Sigmoid colon (tissue), 7 donors: ENCODE results near the gene CDK13. TPM values are rescaled to one million over a fixed set of nuclear protein-coding genes. Genes with fewer than 3 reads are reported as not detected.

Experiments used
- DNase-seq: peaks from one replicate; pipeline ENCODE4 v3.0.0-alpha.2; 2019
- H3K27ac ChIP-seq, 4 donors: fragments of 200-600 bp; sonication (generic); one replicate each; pipeline ENCODE4 v1.5.1; 2016 to 2019; ENCODE audit warnings: mild to moderate bottlenecking in 1 of 4
- H3K27me3 ChIP-seq, 3 donors: fragments of 200-600 bp; sonication (generic); one replicate each; pipeline ENCODE4 v1.5.1; 2019; ENCODE audit warnings: mild to moderate bottlenecking in 1 of 3
- H3K36me3 ChIP-seq, 4 donors: fragments of 200-600 bp; sonication (generic); one replicate each; pipeline ENCODE4 v1.5.1; 2016 to 2019
- H3K4me1 ChIP-seq, 4 donors: fragments of 200-600 bp; sonication (generic); one replicate each; pipeline ENCODE4 v1.5.1; 2017 to 2019
- H3K4me3 ChIP-seq, 4 donors: fragments of 200-600 bp; sonication (generic); one replicate each; pipeline ENCODE4 v1.5.1; 2017 to 2019; ENCODE audit warnings: mild to moderate bottlenecking in 2 of 4, moderate library complexity in 1 of 4
- H3K9me3 ChIP-seq, 4 donors: fragments of 200-600 bp in 3 of 4; sonication (generic) in 3 of 4; one replicate each; pipeline versions ENCODE4 v1.5.1 to v1.6.1; 2013 to 2019
- EP300 ChIP-seq, 4 donors: sonication (generic); formaldehyde crosslinking; IDR thresholded peaks; one replicate each; pipeline ENCODE4 v1.6.1; 2017; ENCODE audit warnings: antibody characterized with exemption in 4 of 4
- POLR2A ChIP-seq, 2 donors: fragments of 450-650 bp; IDR thresholded peaks; one replicate each; pipeline ENCODE4 v1.6.1; 2016; ENCODE audit warnings: antibody characterized with exemption in 2 of 2, mild to moderate bottlenecking in 2 of 2, moderate library complexity in 2 of 2
- POLR2AphosphoS5 ChIP-seq, 4 donors: sonication (generic); formaldehyde crosslinking; IDR thresholded peaks; one replicate each; pipeline ENCODE4 v1.6.1; 2017; ENCODE audit warnings: antibody characterized with exemption in 4 of 4
- WGBS, 2 donors: extraction: QIAGEN DNeasy Blood & Tissue Kit; methylation state at CpG; one replicate each; pipeline ENCODE4 v1.1.7; 2013; 5-methylcytosine and 5-hydroxymethylcytosine counted together
- intact Hi-C: fragments of 100-400 bp; cut with DNase I; formaldehyde crosslinking; loops from one replicate; pipeline ENCODE4 v1.15.1; 2023
- polyA plus RNA-seq, 3 donors: library from polyadenylated mRNA; stranded (reverse); fragments of 200-250 nt; gene quantifications; one replicate each; pipeline ENCODE4 v1.2.3, GENCODE V29; 2013
- total RNA-seq, 4 donors: library from RNA; depleted of rRNA; stranded (reverse); fragments of >200 nt; gene quantifications; one replicate each; pipeline ENCODE4 v1.1.0, GENCODE V29; 2016
- TF ChIP-seq, protein P1 (sequence below), 4 experiments: fragments of 450-650 bp in 3 of 4; fragments of 200-600 bp in 1 of 4; IDR thresholded peaks; one replicate each; pipeline ENCODE4 v1.5.1; 2016 to 2019; ENCODE audit warnings: antibody characterized with exemption in 4 of 4, mild to moderate bottlenecking in 3 of 4, moderate library complexity in 2 of 4
- donor health status: healthy with polysubstance abuse.
- donor health status: Bipolar disorder and iron deficiency.
- donor health status: healthy.

CDK13 gene
- total and polyA plus RNA-seq, 7 donors = 8.4 to 80.0 (median 63.8) TPM

DNA sequence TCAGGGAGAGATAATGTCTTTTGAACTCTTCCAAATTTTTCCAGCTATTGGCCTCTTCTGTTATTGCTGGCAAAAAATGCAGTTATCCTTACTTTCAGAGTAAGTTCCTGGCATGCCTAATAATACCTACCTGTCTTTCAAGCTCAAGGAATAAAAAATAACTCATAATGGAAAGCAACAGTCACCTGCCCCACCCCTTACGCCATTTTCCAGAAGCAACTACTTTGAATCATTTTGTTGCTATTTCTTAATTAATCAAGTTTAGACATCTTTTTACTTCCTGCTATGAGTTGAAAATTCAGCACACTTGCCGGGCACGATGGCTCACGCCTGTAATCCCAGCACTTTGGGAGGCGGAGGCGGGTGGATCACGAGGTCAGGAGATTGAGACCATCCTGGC is 23.0 kb upstream of the CDK13 start:
- Histone ChIP-seq H3K9me3 (no peaks in the 10 kb centered on the region), H3K4me1 (no peaks in the 10 kb centered on the region), H3K36me3 (no peaks in the 10 kb centered on the region), H3K4me3 (no peak overlapping the region), H3K27me3 (no peaks in the 10 kb centered on the region), H3K27ac (no peak overlapping the region)
- intact Hi-C loops = no loop called here
- TF ChIP-seq POLR2AphosphoS5 (IDR thresholded peaks at IDR 0.05) (no peak), EP300 (IDR thresholded peaks at IDR 0.05) (no peak), POLR2A (IDR thresholded peaks at IDR 0.05) (no peak)
- TF ChIP-seq, protein P1, sequence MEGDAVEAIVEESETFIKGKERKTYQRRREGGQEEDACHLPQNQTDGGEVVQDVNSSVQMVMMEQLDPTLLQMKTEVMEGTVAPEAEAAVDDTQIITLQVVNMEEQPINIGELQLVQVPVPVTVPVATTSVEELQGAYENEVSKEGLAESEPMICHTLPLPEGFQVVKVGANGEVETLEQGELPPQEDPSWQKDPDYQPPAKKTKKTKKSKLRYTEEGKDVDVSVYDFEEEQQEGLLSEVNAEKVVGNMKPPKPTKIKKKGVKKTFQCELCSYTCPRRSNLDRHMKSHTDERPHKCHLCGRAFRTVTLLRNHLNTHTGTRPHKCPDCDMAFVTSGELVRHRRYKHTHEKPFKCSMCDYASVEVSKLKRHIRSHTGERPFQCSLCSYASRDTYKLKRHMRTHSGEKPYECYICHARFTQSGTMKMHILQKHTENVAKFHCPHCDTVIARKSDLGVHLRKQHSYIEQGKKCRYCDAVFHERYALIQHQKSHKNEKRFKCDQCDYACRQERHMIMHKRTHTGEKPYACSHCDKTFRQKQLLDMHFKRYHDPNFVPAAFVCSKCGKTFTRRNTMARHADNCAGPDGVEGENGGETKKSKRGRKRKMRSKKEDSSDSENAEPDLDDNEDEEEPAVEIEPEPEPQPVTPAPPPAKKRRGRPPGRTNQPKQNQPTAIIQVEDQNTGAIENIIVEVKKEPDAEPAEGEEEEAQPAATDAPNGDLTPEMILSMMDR (IDR thresholded peaks at IDR 0.05) = no peak
- no peak for DNase-seq
- 94 to 96% methylated on average over 7 of the region's 7 CpGs for WGBS, 2 donors

DNA sequence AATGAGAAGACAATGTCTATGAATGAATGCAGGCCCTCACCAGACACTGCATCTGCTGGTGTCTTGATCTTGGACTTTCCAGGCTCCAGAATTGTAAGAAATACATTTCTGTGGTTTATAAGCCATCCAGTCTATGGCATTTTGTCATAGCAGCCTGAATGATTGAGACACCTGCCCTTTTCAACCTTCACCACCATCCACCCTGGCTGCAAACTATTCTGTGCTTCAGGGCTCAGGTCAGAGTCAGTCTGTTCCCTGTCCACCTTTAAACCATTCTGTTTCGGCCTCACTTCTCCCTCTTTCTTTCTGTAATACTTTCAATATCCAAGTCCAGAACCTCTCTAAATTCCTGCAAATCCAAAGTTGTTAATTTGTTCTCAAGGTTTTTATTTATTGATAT is 15.9 kb upstream of the CDK13 start:
- DNase-seq = no peak
- Histone ChIP-seq H3K4me3 (no peak overlapping the region), H3K4me1 (no peaks in the 10 kb centered on the region), H3K27me3 (no peaks in the 10 kb centered on the region), H3K27ac (no peak overlapping the region), H3K36me3 (no peaks in the 10 kb centered on the region), H3K9me3 (no peaks in the 10 kb centered on the region)
- WGBS, 2 donors = 95 to 97% methylated on average over 1 of the region's 1 CpG
- TF ChIP-seq POLR2A (IDR thresholded peaks at IDR 0.05) = no peak
- TF ChIP-seq, protein P1 (IDR thresholded peaks at IDR 0.05) = no peak
- no peak for TF ChIP-seq POLR2AphosphoS5 (IDR thresholded peaks at IDR 0.05)
- no peak for TF ChIP-seq EP300 (IDR thresholded peaks at IDR 0.05)
- intact Hi-C loops = no loop called here

DNA sequence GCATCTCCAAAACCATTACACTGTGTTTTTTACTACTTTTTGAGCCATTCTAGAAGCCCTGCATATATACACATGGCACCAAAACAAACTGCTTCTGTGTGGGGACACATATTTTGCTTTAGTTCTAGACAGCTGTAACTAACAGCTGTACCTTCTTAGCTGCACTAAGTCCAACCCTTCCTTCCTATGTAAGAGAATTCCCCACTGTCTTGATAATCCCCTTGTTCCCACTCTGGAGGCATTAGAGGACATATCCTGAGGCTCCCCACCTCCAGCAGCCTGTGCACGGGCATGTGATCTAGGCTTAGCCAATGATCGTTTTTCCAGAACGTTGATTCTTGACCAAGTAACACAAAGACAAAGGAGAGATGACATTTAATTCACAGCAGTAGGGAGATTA is 13.3 kb upstream of the CDK13 start:
- Histone ChIP-seq H3K27me3 (no peaks in the 10 kb centered on the region), H3K9me3 (no peaks in the 10 kb centered on the region), H3K4me3 (no peak overlapping the region), H3K27ac (no peak overlapping the region), H3K36me3 (no peaks in the 10 kb centered on the region), H3K4me1 (no peaks in the 10 kb centered on the region)
- DNase-seq = no peak
- WGBS, 2 donors = 93 to 94% methylated on average over 3 of the region's 3 CpGs
- intact Hi-C loops = no loop called here
- TF ChIP-seq POLR2A (IDR thresholded peaks at IDR 0.05) (no peak), POLR2AphosphoS5 (IDR thresholded peaks at IDR 0.05) (no peak), EP300 (IDR thresholded peaks at IDR 0.05) (no peak)
- TF ChIP-seq, protein P1 (IDR thresholded peaks at IDR 0.05) = no peak

DNA sequence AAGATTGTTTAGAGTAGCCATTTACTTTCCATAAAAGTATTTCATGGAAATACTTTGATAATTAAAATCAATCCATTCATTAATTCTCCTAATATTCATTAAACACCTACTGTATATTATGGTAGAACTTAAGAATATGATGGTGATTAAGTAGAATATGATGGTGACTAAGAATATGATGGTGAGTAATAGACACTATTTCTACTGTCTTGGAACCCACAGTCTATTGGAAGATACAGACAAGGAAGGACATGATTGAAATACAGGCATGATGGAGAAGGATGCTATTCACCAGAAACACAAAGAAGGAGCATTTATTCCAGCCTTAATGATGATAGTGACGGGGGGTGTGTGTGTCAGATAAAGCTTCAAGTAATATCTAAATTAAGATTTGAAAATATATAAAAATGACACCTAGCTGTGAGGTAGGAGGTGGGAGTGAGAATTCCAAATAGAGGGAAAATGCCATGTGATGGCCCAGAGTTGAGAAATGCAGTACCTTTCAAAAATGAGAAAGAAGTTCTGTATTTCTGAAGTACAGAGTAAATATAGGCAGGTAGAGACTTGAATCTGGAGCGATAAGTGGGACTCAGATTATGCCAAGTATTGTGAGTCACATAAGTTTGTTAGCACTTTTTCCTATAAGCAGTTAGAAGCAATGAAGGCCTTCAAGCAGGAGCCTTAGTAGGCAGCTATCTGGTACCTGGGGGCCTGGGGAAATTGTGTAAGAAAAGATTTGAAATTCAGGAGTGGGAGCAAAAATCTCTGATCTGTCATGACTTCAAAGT is 12.5 kb upstream of the CDK13 start:
- no peaks in the 10 kb centered on the region for H3K4me1 ChIP-seq
- no peaks in the 10 kb centered on the region for H3K27me3 ChIP-seq
- no peaks in the 10 kb centered on the region for H3K36me3 ChIP-seq
- no peak overlapping the region for H3K4me3 ChIP-seq
- intact Hi-C loops = no loop called here
- 93 to 95% methylated on average over 2 of the region's 2 CpGs for WGBS, 2 donors
- H3K27ac ChIP-seq = no peak overlapping the region
- no peak for DNase-seq
- no peaks in the 10 kb centered on the region for H3K9me3 ChIP-seq
- no peak for TF ChIP-seq EP300 (IDR thresholded peaks at IDR 0.05)
- no peak for TF ChIP-seq POLR2AphosphoS5 (IDR thresholded peaks at IDR 0.05)
- no peak for TF ChIP-seq POLR2A (IDR thresholded peaks at IDR 0.05)
- TF ChIP-seq, protein P1 (IDR thresholded peaks at IDR 0.05) = no peak

DNA sequence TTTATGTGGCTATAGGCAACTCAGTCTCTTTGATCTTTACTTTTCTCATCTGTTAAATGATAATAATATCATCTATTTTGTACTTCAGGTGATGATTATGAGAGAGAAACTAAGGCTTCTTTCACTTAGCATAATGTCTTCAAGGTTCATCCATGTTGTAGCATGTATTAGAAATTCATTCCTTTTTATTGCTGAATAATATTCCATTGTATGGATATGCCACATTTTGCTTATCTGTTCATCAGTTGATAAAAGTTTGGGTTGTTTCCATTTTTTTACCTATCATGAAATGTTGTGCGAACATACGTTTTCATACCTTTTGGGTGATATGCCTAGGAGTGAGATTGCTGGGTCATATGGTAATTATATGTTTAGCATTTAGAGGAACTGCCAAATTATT is 7.2 kb upstream of the CDK13 start:
- Histone ChIP-seq H3K4me1 (peaks cover 0 to under 1% (median under 1%) of the 10 kb centered on the region in 4 donors), H3K27ac (no peak overlapping the region), H3K27me3 (no peaks in the 10 kb centered on the region), H3K9me3 (no peaks in the 10 kb centered on the region), H3K4me3 (no peak overlapping the region), H3K36me3 (no peaks in the 10 kb centered on the region)
- TF ChIP-seq EP300 (IDR thresholded peaks at IDR 0.05) (no peak), POLR2AphosphoS5 (IDR thresholded peaks at IDR 0.05) (no peak), POLR2A (IDR thresholded peaks at IDR 0.05) (no peak)
- TF ChIP-seq, protein P1 (IDR thresholded peaks at IDR 0.05) = no peak
- 98% methylated on average over 2 of the region's 2 CpGs for WGBS, 2 donors
- DNase-seq = no peak
- intact Hi-C loops = no loop called here
